SHP77 (cell line): ENCODE data around the gene CMBL.
"Not testable (repeated sequence)": the region's sequence is repeated elsewhere in the genome, so short reads cannot be mapped to it uniquely, and the experiment has no call there.

Experiments
- DNase-seq, 2 experiments: peaks; one replicate each; lab custom pipeline; 2025; lab: John Stamatoyannopoulos, UW

CMBL gene

GRCh38 chr5:10333154-10334006, 25.7 kb upstream of the CMBL start:
- DNase-seq: no peak

DNA sequence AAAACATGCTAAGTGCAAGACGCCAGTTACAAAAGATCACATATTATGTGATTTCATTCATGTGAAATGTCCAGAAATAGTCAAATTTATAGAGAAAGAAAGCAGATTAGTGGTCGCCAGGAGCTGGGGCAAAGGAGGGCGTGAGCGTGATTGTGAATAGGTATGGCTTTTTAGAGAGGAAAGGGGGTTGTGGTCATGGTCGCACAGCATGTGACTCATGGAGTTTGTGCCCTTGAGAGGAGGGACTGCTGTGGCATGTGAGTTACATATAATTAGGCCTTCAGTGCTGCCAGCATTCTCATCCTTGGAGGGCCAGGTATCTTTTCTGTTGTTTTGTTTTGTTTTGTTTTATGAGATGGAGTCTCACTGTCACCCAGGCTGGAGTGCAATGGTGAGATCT, 24.6 kb upstream of the CMBL start:
- peak in 1 of 2 experiments; percentile 23 for DNase-seq

GRCh38 chr5:10331341-10331796, 23.7 kb upstream of the CMBL start:
- DNase-seq: peak; percentile 98 to 99

- DNase-seq: no peak
These were observed 23.0 kb upstream of the CMBL start for GRCh38 chr5:10330511-10331230.

DNA sequence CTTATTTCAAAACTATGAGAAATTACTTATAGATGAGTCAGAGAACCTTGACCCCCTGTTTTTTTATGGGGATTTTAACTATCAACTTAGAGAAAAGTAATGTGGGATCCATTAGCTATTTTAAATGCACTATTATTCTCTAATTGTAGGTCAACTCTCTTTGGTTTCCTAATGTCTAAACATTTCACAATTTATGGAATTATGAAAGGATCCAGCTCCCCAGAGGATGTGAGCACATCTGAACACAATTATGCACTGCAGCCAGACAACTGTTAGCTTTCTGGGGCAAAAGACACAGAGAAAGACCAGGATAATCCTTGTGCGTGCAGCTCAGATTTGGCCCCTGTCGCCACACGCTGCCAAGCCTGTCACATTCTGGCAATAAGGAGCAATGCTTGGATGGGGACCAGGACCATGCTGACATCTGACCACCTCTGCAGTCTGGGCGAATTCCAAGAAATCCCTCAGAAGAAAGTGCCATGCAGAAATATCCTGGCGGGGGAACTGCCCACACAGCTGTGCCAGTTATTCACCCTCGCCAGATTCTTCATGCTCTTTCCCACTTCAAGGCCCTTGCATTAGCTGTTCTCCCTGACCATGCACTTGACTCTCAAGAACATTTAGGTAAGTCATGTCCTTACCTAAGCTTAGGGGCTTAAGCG, 22.2 kb upstream of the CMBL start:
- no peak for DNase-seq

DNA sequence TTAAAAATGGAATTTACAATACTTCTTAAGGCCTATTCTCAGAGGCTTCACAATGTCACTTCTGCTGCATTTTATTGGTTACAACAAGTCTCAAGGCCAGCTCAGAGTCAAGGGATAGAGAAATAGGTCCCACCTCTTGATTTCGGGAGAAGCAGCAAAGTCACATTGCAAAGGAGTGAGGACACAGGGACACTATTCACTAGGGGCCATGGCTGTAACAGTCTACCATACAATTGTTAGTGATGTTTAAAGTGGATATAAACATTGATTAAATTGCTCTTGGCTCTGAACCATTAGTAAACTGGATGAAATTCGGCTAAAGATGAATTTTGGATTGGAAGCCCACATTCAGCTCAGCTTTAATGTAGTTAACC, 21.7 kb upstream of the CMBL start:
- no peak for DNase-seq

GRCh38 chr5:10328323-10328722, 20.6 kb upstream of the CMBL start:
- no peak for DNase-seq

DNA sequence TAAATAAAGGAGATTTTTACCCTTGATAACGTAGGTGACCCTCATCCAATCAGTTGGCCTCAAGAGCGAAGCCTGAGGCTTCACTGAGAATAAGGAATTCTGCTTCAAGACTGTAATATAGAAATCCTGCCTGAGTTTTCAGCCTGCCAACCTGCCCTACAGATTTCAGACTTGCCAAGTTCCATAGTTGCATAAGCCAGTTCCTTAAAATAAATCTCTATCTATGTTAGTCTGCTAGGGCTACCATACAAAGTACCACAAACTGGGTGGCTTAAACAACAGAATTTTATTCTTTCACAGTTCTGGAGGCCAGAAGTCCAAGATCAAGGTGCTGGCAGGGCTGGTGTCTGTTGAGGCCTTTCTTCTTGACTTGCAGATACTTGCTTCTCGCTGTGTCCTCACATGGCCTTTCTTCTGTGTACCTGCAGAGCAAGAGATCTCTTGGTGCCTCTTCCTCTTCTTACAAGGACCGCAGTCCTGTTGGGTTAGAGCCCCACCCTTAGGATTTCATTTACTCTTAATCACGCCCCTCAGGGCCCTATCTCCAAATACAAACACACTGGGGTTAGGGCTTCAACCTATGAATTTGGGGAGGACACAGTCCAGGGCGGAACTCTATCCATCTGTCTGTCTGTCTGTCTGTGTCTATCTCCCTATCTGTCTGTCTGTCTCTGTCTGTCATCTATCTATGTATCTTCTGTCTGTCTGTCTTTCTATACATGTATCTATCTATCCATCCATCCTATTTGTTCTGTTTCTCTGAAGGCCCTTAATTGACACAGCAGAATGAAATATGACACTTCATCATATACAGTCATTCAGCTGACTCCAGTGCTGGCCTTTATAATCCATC, 17.0 kb upstream of the CMBL start:
- DNase-seq: no peak

- peak; percentile 49 to 72 for DNase-seq
These were observed 16.1 kb upstream of the CMBL start for GRCh38 chr5:10323588-10324488.

DNA sequence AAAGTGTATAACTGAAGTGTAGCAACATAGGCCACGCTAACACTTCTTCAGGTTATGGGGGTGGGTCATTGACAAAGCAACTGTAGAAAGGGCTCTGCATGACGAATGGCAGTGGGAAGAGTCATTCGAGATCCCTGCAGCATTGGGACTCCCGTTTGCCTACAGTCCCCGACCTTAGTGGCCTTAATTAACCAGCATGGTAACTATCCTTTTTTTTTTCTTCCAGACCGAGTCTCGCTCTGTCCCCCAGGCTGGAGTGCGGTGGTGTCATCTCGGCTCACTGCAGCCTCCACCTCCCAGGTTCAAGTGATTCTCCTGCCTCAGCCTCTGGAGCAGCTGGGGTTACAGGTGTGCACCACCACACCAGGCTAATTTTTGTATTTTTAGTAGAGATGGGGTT, 14.2 kb upstream of the CMBL start:
- DNase-seq: no peak

GRCh38 chr5:10320793-10321192, 13.1 kb upstream of the CMBL start:
- DNase-seq: no peak

DNA sequence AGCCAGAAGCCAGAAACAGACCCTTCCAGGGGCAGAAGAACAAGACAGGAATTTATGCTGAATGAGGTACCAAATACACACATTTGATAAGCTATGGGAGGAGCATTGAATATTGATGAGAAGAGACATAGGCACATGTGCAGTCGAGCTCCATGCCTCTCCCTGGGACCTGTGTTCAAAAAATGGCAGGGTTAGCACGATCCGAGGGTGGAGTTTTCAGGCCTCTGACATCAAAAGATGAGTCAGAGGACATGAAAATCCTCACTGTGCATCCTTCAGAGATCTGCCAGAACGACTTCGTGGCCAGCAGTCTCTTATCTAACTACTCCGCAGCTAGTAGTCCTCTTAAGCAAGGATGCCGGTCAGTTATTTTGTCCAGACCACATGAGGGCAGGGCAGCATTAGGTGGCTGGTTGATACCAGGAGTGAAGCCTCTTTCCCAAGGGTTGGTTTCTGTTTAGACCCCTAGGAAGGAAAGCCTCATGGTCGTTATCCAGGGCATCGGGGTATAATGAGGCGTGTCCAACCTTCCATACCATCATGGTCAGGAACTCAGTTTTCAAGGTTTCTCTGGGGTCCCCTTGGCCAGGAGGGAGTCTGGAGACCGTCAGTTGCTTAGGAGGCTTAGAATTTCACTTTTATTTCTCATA, 11.6 kb upstream of the CMBL start:
- DNase-seq: no peak

GRCh38 chr5:10317825-10318682, 10.4 kb upstream of the CMBL start:
- DNase-seq: no peak

- no peak for DNase-seq
These were observed 8.3 kb upstream of the CMBL start for GRCh38 chr5:10315824-10316509.

DNA sequence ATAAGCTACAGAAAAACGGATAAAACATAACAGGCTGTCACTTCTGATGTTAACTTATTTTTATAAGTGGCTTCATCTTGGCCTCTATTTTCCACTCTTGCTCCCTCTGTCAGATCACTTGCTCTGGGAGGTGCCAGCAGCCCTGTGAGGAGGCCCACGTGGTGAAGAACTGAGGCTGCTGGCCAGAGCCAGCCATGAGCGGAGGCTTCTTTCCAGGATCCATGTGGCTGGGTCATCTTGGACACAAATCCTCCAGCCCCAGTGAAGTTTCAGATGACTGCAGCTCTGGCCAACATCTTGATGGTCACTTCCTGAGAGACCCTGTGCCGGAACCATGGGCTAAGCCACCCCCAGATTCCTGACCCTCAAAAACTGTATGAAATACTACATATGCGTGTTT, 7.5 kb upstream of the CMBL start:
- DNase-seq: no peak

GRCh38 chr5:10311595-10312425, 4.1 kb upstream of the CMBL start:
- no peak for DNase-seq

DNA sequence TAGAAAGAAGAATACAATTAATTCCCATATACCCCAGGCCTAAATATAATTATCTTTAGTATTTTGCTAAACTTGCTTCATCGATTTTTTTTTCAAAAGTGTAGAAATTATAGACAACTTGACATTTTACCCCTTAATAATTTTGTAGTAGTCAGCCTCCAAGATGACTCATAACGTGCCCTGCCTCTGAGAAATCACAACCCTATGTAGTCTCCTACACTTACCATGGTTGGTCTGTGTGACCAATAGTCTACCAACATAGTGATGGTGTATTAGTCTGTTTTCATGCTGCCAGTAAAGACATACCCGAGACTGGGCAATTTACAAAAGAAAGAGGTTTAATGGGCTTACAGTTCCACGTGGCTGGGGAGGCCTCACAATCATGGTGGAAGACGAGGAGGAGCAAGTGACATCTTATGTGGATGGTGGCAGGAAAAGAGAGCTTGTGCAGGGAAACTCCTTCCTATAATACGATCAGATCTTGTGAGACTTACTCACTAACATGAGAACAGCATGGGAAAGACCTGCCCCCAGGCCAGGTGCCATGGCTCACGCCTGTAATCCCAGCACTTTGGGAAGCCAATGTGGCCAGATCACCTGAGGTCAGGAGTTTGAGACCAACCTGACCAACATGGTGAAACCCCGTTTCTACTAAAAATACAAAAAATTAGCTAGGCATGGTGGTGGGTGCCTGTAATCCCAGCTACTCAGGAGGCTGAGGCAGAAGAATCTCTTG, 3.3 kb upstream of the CMBL start:
- not testable (repeated sequence) for DNase-seq
